GM10266 (cell line): ENCODE data around the gene WNT16.

Experiments used
- DNase-seq: peaks from one replicate; pipeline ENCODE4 v3.0.0; 2012; ENCODE audit errors: extremely low spot score
- CTCF ChIP-seq: IDR thresholded peaks from 2 replicates; pipeline ENCODE4 v1.5.1; 2012; ENCODE audit warnings: mild to moderate bottlenecking, low read depth; ENCODE audit not compliant: control insufficient read depth, insufficient read depth; ENCODE audit errors: missing control alignments

Gene WNT16

GRCh38 chr7:121328508-121329190, at the start of gene WNT16:
Gene WNT16 (plus strand): TSS chr7:121329000. CDS start chr7:121329293, 293 bp downstream.
- TF ChIP-seq CTCF, result no peak
- DNase-seq, result peak; percentile 14

- no peak for DNase-seq
- TF ChIP-seq CTCF, result no peak
These were observed 49.7 kb upstream of the WNT16 start for GRCh38 chr7:121279060-121279620.

GRCh38 chr7:121279822-121280221, 49.0 kb upstream of the WNT16 start:
- TF ChIP-seq CTCF, result no peak

GRCh38 chr7:121280656-121281055, 48.1 kb upstream of the WNT16 start:
- DNase-seq, result no peak
- no peak for TF ChIP-seq CTCF

More at GRCh38 chr7:121279822-121280221, 49.0 kb upstream of the WNT16 start:
- no peak for DNase-seq

GRCh38 chr7:121282129-121282528, 46.7 kb upstream of the WNT16 start:
- TF ChIP-seq CTCF, result no peak
- DNase-seq, result no peak

GRCh38 chr7:121285066-121285667, 43.6 kb upstream of the WNT16 start:
- no peak for DNase-seq
- TF ChIP-seq CTCF, result no peak

GRCh38 chr7:121286186-121286585, 42.6 kb upstream of the WNT16 start:
- no peak for TF ChIP-seq CTCF
- DNase-seq, result no peak
